H1 (cell line): ENCODE measurements around the gene CDK3.

ENCODE experiments used
- EP300 ChIP-seq, 2 experiments: IDR thresholded peaks; 1 replicate in 1 of 2; 2 replicates in 1 of 2; pipeline ENCODE4 v1.6.1; 2011 to 2012; ENCODE audit warnings: low read depth in 2 of 2, low read length in 2 of 2, mild to moderate bottlenecking in 2 of 2, borderline replicate concordance in 1 of 2, inconsistent platforms in 1 of 2, moderate library complexity in 1 of 2
- POLR2AphosphoS5 ChIP-seq: IDR thresholded peaks from 2 replicates; pipeline ENCODE4 v1.6.1; 2011; ENCODE audit warnings: low read depth, low read length
- TCF12 ChIP-seq: IDR thresholded peaks from 2 replicates; pipeline ENCODE4 v1.6.1; 2011; ENCODE audit warnings: low read depth, mild to moderate bottlenecking, low read length
- USF2 ChIP-seq: IDR thresholded peaks from 2 replicates; pipeline ENCODE4 v1.6.1; 2011; ENCODE audit warnings: low read length, improper control_type of control experiment
- TF ChIP-seq, protein P1 (sequence below), 3 experiments: IDR thresholded peaks; 1 replicate in 2 of 3; 2 replicates in 1 of 3; pipeline versions ENCODE4 v1.5.1 to v1.6.1; 2011; ENCODE audit warnings: low read length in 3 of 3, mild to moderate bottlenecking in 3 of 3, inconsistent platforms in 2 of 3, low read depth in 1 of 3, moderate library complexity in 1 of 3; ENCODE audit not compliant: insufficient read depth in 1 of 3; ENCODE audit errors: control extremely low read depth in 1 of 3

DNA sequence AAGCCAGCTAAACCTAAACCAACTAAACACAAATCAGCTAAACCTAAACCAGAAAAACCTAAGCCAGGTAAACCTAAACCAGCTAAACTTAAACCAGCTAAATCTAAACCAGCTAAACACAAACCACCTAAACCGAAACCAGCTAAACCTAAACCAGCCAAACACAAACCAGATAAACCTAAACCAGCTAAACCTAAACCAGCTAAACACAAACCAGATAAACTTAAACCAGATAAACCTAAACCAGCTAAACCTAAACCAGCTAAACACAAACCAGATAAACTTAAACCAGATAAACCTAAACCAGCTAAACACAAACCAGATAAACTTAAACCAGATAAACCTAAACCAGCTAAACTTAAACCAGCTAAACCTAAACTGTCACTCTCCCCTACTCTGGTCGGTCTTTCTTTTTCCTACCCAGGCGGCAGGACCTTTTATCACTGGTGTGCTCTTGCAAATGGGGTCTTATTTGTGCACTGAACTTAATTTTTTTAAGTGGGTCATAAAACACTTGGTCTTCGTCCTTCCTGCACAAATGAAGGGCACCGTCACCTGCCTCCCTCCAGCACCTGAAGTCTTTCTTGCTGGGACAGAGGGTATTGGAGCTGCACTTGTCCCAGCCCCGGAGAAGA, 19.3 kb downstream of the CDK3 start:
- TF ChIP-seq, protein P1, sequence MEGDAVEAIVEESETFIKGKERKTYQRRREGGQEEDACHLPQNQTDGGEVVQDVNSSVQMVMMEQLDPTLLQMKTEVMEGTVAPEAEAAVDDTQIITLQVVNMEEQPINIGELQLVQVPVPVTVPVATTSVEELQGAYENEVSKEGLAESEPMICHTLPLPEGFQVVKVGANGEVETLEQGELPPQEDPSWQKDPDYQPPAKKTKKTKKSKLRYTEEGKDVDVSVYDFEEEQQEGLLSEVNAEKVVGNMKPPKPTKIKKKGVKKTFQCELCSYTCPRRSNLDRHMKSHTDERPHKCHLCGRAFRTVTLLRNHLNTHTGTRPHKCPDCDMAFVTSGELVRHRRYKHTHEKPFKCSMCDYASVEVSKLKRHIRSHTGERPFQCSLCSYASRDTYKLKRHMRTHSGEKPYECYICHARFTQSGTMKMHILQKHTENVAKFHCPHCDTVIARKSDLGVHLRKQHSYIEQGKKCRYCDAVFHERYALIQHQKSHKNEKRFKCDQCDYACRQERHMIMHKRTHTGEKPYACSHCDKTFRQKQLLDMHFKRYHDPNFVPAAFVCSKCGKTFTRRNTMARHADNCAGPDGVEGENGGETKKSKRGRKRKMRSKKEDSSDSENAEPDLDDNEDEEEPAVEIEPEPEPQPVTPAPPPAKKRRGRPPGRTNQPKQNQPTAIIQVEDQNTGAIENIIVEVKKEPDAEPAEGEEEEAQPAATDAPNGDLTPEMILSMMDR (IDR thresholded peaks at IDR 0.05; ENCODE audit: control extremely low read depth in 1 of 3, insufficient read depth in 1 of 3, low read depth in 1 of 3, low read length in 3 of 3), result no peak
- TF ChIP-seq EP300 (IDR thresholded peaks at IDR 0.05; ENCODE audit: borderline replicate concordance in 1 of 2, low read depth in 2 of 2, low read length in 2 of 2), result no peak
- no peak for TF ChIP-seq TCF12
- no peak for TF ChIP-seq USF2
- no peak for TF ChIP-seq POLR2AphosphoS5
